ENCODE data around the gene LMNTD1.
"Not testable (repeated sequence)": the region's sequence is repeated elsewhere in the genome, so short reads cannot be mapped to it uniquely, and the experiment has no call there.

The LMNTD1 gene

GRCh38 chr12:25491396-25492325, 61.4 kb downstream of the LMNTD1 start:
- no peak for DNase-seq (ENCODE audit: low spot score)

- DNase-seq (ENCODE audit: low spot score): not testable (repeated sequence)
These were observed 63.9 kb downstream of the LMNTD1 start for GRCh38 chr12:25488956-25489870.

- no peak for DNase-seq (ENCODE audit: low spot score)
These were observed 70.5 kb downstream of the LMNTD1 start for GRCh38 chr12:25482625-25483024.

DNA sequence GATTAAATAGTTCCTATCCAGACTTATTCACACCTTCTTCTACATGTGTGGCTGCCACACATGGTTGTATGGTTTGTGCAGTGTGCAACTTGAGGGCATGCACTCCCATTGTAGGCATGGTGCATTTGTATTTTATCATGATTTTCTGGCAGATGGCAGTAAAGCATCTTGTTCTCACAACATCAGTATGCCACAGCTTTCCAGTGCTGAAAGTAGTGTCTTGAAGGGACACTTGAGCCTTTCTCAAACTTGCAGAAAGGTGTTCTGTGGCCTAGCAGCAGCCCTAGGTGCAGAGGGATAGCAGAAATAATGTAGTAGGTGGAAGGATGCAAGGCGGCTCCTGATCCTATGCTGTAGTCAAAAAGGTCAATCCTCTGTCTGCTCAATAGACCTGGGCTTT, 72.9 kb downstream of the LMNTD1 start:
- DNase-seq (ENCODE audit: low spot score): no peak

- DNase-seq (ENCODE audit: low spot score): no peak
These were observed 75.9 kb downstream of the LMNTD1 start for GRCh38 chr12:25477217-25477616.

GRCh38 chr12:25472453-25472852, 80.6 kb downstream of the LMNTD1 start:
- no peak for DNase-seq (ENCODE audit: low spot score)

GRCh38 chr12:25469861-25470260, 83.2 kb downstream of the LMNTD1 start:
- no peak for DNase-seq (ENCODE audit: low spot score)

DNA sequence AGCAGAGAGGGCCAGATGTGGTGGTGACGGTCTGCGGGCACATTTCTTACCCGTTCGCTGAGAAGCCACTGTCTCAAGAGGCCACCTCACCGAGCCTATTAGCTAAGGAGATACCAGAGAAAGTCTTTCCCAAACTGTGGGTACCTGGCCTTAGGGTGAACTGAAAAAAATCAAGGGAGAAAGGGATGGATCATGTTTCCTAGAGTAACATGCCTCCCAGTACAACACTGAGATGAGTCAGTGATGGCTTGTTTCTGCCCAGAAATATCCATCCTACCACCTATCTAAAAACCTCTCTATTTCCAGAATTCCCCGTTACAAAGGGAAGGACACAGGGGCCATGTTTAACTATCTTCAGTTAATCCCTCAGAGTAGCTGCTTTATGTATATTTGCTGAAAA, 83.7 kb downstream of the LMNTD1 start:
- DNase-seq (ENCODE audit: low spot score): no peak

GRCh38 chr12:25463521-25463920, 89.6 kb downstream of the LMNTD1 start:
- DNase-seq (ENCODE audit: low spot score): no peak

- no peak for DNase-seq (ENCODE audit: low spot score)
These were observed 90.1 kb downstream of the LMNTD1 start for GRCh38 chr12:25463005-25463404.

DNA sequence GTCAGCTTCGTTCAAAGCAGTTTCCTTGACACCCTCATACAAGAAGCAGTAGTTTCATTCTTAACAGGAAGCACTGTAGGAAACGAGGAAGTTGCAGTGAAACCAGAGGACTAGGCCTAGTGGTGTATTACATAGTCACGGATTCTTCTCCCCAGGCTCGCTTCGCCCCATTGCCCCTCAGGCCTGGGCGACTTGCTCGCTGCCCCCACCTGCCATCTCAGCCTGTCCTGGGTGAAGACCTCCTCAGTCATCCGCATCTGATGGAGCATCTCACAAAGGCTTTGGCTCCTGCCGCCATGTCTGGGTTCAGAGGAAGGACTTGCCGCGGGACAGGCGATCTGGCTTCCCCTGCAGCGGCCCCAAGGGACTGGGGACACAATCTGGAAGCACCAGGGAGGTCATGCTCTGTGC, 93.5 kb downstream of the LMNTD1 start:
- peak; percentile 84 for DNase-seq (ENCODE audit: low spot score)

DNA sequence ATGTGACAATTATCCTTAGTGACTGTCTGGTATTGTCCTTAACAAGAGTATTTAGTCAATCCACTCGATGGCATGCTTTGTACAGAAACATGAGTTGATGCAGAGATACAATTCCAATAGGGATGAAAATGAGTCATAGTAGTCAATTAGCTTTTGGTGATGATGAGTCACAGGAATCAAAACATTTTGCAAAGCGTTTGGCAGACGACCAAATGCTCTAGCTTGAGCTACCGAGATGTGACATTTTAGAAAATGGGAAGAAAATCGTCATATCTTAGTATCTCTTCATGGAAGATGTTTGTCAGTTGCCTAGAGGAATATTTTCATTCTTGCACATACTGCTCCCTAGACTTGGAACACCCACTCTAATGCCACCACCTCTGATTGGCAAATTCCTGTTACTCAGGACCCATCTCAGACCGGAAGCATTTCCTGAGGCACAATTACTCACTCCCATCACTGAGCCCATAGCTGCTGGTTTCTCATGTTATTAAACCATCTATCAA, 95.0 kb downstream of the LMNTD1 start:
- DNase-seq (ENCODE audit: low spot score): no peak

GRCh38 chr12:25456474-25456873, 96.6 kb downstream of the LMNTD1 start:
- no peak for DNase-seq (ENCODE audit: low spot score)

DNA sequence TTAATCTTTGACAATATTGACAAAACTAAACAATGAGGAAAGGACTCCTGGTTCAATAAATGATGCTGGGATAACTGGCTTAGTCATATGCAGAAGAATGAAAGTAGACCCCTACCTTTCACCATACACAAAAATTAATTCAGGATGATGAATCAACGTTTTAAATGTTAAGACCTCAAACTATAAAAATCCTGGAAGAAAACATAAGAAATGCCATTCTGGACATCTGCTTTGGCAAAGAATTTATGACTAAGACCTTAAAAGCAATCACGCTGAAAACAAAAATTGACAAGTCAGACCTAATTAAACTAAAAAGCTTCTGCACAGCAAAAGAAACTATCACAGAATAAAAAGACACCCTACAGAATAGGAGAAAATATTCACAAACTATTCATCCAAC, 97.4 kb downstream of the LMNTD1 start:
- no peak for DNase-seq (ENCODE audit: low spot score)

DNA sequence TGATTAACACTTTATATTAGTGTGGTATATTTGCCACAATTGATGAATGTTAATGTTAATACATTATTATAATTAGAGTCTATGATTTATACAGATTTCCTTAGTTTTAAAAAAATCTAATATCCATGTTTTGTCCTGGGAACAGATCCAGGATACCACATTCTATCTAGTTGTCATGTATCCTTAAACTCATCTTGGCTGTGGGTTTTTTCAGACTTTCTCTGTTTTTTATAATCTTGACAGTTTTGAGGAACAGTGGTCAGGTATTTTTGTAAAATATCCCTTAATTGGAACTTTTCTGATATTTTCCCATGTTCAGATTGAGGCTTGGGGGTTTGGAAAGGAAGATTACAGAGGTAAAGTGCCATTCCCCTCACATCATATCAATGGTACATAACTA, 104.1 kb downstream of the LMNTD1 start:
- no peak for DNase-seq (ENCODE audit: low spot score)

GRCh38 chr12:25447046-25447445, 106.0 kb downstream of the LMNTD1 start:
- no peak for DNase-seq (ENCODE audit: low spot score)

- no peak for DNase-seq (ENCODE audit: low spot score)
These were observed 114.4 kb downstream of the LMNTD1 start for GRCh38 chr12:25438638-25439037.

DNA sequence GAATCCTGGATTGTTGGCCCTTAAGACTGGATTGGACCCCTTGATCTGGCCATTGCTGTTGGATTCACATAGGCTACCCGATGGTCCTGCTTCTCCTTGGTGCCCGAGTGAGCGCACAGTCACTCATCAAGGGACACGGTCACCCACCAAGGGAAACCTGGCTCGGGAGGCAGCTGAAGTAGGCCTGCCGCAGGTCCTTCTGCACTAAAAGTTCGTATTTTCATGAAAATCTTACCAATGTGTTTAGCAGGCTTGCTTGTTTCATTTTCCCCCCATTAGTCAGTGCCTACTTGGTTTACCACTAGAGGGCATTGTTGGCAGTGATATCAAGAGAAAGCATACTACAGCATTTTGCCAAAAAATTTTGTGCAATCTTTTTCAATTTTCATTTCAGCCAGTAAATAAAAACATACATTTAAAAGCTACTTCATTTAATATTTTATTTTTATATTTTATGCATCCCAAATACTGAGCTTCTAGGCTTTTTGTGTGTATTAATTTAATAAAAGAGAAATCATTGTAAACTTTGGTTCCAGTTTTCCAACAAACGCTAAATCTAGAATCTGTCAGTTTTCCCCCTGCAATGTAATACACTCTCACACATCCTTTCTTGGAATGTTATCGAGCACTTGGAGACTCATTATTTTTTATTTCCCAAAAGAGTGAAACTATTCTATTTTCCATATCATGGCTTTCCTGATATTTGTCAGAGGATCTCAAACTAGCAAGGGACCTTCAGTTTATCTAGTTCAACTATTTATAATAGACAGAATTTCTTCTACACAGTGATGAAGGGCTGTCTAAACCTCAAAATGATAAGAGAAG, 116.7 kb downstream of the LMNTD1 start:
- peak; percentile 48 for DNase-seq (ENCODE audit: low spot score)

DNA sequence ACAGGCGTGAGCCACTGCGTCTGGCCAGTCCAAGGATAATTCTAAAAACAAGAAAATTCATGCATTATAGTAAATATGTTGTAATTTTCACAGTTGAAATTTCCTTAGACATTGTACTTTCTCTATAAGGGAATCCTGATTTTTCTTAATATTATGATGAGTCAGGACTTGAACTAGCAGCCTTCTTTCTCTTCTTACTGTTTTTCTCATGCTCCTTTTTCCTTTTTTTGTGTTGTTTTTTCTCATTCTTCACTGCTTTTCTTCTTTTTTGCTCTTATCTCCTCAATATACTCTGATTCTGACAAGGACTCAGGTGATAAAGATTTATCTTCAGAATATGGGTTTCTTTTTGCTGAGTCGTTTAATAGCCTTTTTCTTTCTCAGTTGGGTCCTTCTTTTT, 117.7 kb downstream of the LMNTD1 start:
- no peak for DNase-seq (ENCODE audit: low spot score)

GRCh38 chr12:25434515-25434914, 118.6 kb downstream of the LMNTD1 start:
- no peak for DNase-seq (ENCODE audit: low spot score)

- DNase-seq (ENCODE audit: low spot score): no peak
These were observed 119.3 kb downstream of the LMNTD1 start for GRCh38 chr12:25433581-25434325.
